CD14-positive monocyte (primary cell): ENCODE results near the gene ROBO1. TPM values are rescaled to one million over a fixed set of nuclear protein-coding genes. Genes with fewer than 3 reads are reported as not detected.

ENCODE experiments used
- DNase-seq, 3 donors: peaks; one replicate each; pipeline ENCODE4 v3.0.0-alpha.2; 2011 to 2022
- H2AFZ ChIP-seq: 2 replicates; pipeline ENCODE4 v1.6.0; 2012; ENCODE audit warnings: mild to moderate bottlenecking, low read depth, low read length, inconsistent platforms; ENCODE audit not compliant: insufficient read depth, poor library complexity, severe bottlenecking
- H3K27ac ChIP-seq, 2 donors: 1 replicate in 1 of 2; 2 replicates in 1 of 2; pipeline ENCODE4 v1.5.1; 2012 to 2013; ENCODE audit warnings: low read length in 2 of 2, control low read depth in 1 of 2, inconsistent platforms in 1 of 2, low read depth in 1 of 2, mild to moderate bottlenecking in 1 of 2
- H3K27me3 ChIP-seq, 2 donors: one replicate each; pipeline versions ENCODE4 v1.6.0 to v1.6.1; 2011 to 2013; ENCODE audit warnings: low read length in 2 of 2; ENCODE audit not compliant: control insufficient read depth in 2 of 2, insufficient read depth in 2 of 2
- H3K36me3 ChIP-seq, 2 donors: replicated peaks in 1 of 2; 1 replicate in 1 of 2; 2 replicates in 1 of 2; pipeline versions ENCODE4 v1.5.1 to v1.6.1; 2012 to 2013; ENCODE audit warnings: low read length in 2 of 2, control low read depth in 1 of 2, inconsistent platforms in 1 of 2, mild to moderate bottlenecking in 1 of 2; ENCODE audit not compliant: insufficient read depth in 2 of 2, control insufficient read depth in 1 of 2
- H3K4me1 ChIP-seq, 2 donors: 1 replicate in 1 of 2; 2 replicates in 1 of 2; pipeline versions ENCODE4 v1.5.1 to v1.6.1; 2012 to 2013; ENCODE audit warnings: low read length in 2 of 2, control low read depth in 1 of 2, inconsistent platforms in 1 of 2, mild to moderate bottlenecking in 1 of 2, moderate library complexity in 1 of 2; ENCODE audit not compliant: insufficient read depth in 2 of 2, control insufficient read depth in 1 of 2
- H3K4me2 ChIP-seq: replicated peaks from 2 replicates; pipeline ENCODE3; 2012; ENCODE audit warnings: low read length, moderate library complexity, mild to moderate bottlenecking; ENCODE audit not compliant: poor library complexity, severe bottlenecking; ENCODE audit errors: extremely low read depth
- H3K4me3 ChIP-seq, 3 experiments: fragments of 200-600 bp in 1 of 3; sonication (generic) in 1 of 3; replicated peaks in 1 of 3; 1 replicate in 2 of 3; 2 replicates in 1 of 3; pipeline ENCODE4 v1.5.1; 2011 to 2013; ENCODE audit warnings: low read length in 3 of 3, mild to moderate bottlenecking in 3 of 3, control low read depth in 2 of 3, low read depth in 2 of 3, inconsistent platforms in 1 of 3, moderate library complexity in 1 of 3
- H3K79me2 ChIP-seq: 2 replicates; pipeline ENCODE4 v1.6.0; 2012; ENCODE audit warnings: mild to moderate bottlenecking, control low read depth, inconsistent platforms, low read length, moderate library complexity; ENCODE audit not compliant: insufficient read depth
- H3K9ac ChIP-seq: 2 replicates; pipeline ENCODE4 v1.6.0; 2017; ENCODE audit warnings: low read length, mild to moderate bottlenecking; ENCODE audit not compliant: insufficient read depth, poor library complexity, severe bottlenecking
- H3K9me3 ChIP-seq, 2 donors: replicated peaks in 1 of 2; 1 replicate in 1 of 2; 2 replicates in 1 of 2; pipeline versions ENCODE4 v1.5.1 to v1.6.1; 2012 to 2013; ENCODE audit warnings: low read length in 2 of 2, control low read depth in 1 of 2; ENCODE audit not compliant: control insufficient read depth in 1 of 2, insufficient read depth in 1 of 2
- H4K20me1 ChIP-seq: 2 replicates; pipeline ENCODE4 v1.6.0; 2012; ENCODE audit warnings: mild to moderate bottlenecking, low read length, control low read depth, moderate library complexity; ENCODE audit not compliant: insufficient read depth
- H3K27ac Mint-ChIP-seq, 7 donors: one replicate each; pipeline ENCODE4 v1.8.0; 2020; ENCODE audit warnings: mild to moderate bottlenecking in 7 of 7, mixed read lengths in 7 of 7, moderate library complexity in 6 of 7, inconsistent platforms in 2 of 7
- H3K27me3 Mint-ChIP-seq, 3 donors: one replicate each; pipeline ENCODE4 v1.8.0; 2021 to 2022; ENCODE audit warnings: low read depth in 3 of 3, mild to moderate bottlenecking in 3 of 3, mixed read lengths in 3 of 3, moderate library complexity in 3 of 3, inconsistent platforms in 1 of 3
- H3K36me3 Mint-ChIP-seq, 2 donors: one replicate each; pipeline ENCODE4 v1.8.0; 2020; ENCODE audit warnings: mixed read lengths in 2 of 2, inconsistent platforms in 1 of 2, mild to moderate bottlenecking in 1 of 2
- H3K4me1 Mint-ChIP-seq: one replicate; pipeline ENCODE4 v1.8.0; 2020; ENCODE audit warnings: mild to moderate bottlenecking, mixed read lengths
- H3K4me3 Mint-ChIP-seq, 2 donors: one replicate each; pipeline ENCODE4 v1.8.0; 2020; ENCODE audit warnings: mild to moderate bottlenecking in 2 of 2, mixed read lengths in 2 of 2, moderate library complexity in 1 of 2
- H3K9me3 Mint-ChIP-seq, 7 donors: one replicate each; pipeline ENCODE4 v1.8.0; 2020 to 2022; ENCODE audit warnings: mixed read lengths in 7 of 7, mild to moderate bottlenecking in 6 of 7, moderate library complexity in 6 of 7, inconsistent platforms in 2 of 7
- WGBS: methylation state at CpG from one replicate; pipeline ENCODE4 v1.1.5; 2013; ENCODE audit warnings: missing lambda C conversion rate; ENCODE audit not compliant: insufficient coverage; 5-methylcytosine and 5-hydroxymethylcytosine counted together
- intact Hi-C, 2 donors: fragments of 100-400 bp; cut with micrococcal nuclease; formaldehyde crosslinking; loops; one replicate each; pipeline versions ENCODE4 v1.15.0 to v1.15.1; 2023
- polyA plus RNA-seq, 3 donors: library from polyadenylated mRNA; depleted of rRNA in 1 of 3; unstranded in 2 of 3; stranded (reverse) in 1 of 3; fragments of 300-500 nt in 2 of 3; fragments of >200 nt in 1 of 3; fragmentation: Illumina TruSeq in 2 of 3; gene quantifications; 1 replicate in 2 of 3; 2 replicates in 1 of 3; pipeline ENCODE4 v1.2.3, GENCODE V29; 2012 to 2021
- TF ChIP-seq, protein P1 (sequence below): fragments of 200-600 bp; IDR thresholded peaks from one replicate; pipeline ENCODE4 v1.8.0; 2022; ENCODE audit warnings: antibody characterized with exemption, mild to moderate bottlenecking

The ROBO1 gene
- polyA plus RNA-seq, 3 donors = 0.09 to 0.10 TPM; not detected in 1

DNA sequence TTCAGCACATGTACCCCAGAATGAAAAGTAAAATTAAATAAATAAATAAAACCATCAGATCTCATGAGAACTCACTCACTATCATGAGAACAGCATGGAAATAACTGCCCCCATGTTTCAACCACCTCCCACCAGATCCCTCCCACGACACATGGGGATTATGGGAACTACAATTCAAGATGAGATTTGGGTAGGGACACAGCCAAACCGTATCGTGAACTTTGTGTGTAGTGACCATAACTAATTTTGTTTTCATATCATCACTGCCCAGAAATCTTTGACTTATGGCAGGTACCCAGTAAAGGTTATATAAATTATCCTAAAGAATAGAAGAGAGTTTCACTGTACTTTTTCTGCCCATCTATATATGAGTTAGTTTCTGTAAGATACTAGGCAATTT is 766.5 kb downstream of the ROBO1 start:
- Mint-ChIP-seq H3K9me3 (peaks cover 0 to 5% (median 3%) of the 10 kb centered on the region in 7 donors), H3K27me3 (no peaks in the 10 kb centered on the region), H3K27ac (no peak overlapping the region), H3K4me3 (no peak overlapping the region), H3K36me3 (no peaks in the 10 kb centered on the region), H3K4me1 (no peaks in the 10 kb centered on the region)
- H3K4me1 ChIP-seq = no peaks in the 10 kb centered on the region
- no peak overlapping the region for H3K4me2 ChIP-seq
- H3K9ac ChIP-seq = no peak overlapping the region
- WGBS = no CpG with 5 or more reads among the region's 3 CpGs
- TF ChIP-seq, protein P1, sequence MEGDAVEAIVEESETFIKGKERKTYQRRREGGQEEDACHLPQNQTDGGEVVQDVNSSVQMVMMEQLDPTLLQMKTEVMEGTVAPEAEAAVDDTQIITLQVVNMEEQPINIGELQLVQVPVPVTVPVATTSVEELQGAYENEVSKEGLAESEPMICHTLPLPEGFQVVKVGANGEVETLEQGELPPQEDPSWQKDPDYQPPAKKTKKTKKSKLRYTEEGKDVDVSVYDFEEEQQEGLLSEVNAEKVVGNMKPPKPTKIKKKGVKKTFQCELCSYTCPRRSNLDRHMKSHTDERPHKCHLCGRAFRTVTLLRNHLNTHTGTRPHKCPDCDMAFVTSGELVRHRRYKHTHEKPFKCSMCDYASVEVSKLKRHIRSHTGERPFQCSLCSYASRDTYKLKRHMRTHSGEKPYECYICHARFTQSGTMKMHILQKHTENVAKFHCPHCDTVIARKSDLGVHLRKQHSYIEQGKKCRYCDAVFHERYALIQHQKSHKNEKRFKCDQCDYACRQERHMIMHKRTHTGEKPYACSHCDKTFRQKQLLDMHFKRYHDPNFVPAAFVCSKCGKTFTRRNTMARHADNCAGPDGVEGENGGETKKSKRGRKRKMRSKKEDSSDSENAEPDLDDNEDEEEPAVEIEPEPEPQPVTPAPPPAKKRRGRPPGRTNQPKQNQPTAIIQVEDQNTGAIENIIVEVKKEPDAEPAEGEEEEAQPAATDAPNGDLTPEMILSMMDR = no peak
- H3K27me3 ChIP-seq = no peaks in the 10 kb centered on the region
- no peak for DNase-seq
- no peaks in the 10 kb centered on the region for H4K20me1 ChIP-seq
- H3K27ac ChIP-seq = no peak overlapping the region
- intact Hi-C loops = no loop called here
- H3K9me3 ChIP-seq = no peaks in the 10 kb centered on the region
- no peaks in the 10 kb centered on the region for H3K79me2 ChIP-seq
- no peak overlapping the region for H3K4me3 ChIP-seq
- H2AFZ ChIP-seq = no peak overlapping the region
- no peaks in the 10 kb centered on the region for H3K36me3 ChIP-seq

DNA sequence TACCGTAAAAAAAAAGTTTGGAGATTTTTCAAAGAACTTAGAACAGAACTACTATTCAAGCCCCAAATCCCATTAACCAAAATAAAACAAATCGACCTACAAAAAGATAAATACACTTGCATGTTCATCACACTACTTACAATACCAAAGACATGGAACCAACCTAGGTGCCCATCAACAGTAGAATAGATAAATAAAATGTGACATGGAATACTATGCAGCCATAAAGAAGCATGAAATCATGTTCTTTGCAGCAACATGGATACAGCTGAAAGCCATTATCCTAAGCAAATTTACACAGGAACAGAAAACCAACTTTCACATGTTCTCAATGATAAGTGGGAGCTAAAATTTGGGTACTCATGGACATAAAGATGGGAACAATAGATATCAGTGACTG is 768.7 kb downstream of the ROBO1 start:
- Mint-ChIP-seq H3K4me3 (no peak overlapping the region), H3K27me3 (no peaks in the 10 kb centered on the region), H3K27ac (no peak overlapping the region), H3K9me3 (peaks cover 0 to 5% (median 2%) of the 10 kb centered on the region in 7 donors), H3K4me1 (no peaks in the 10 kb centered on the region), H3K36me3 (no peaks in the 10 kb centered on the region)
- Histone ChIP-seq H3K27me3 (no peaks in the 10 kb centered on the region), H3K27ac (no peak overlapping the region), H3K36me3 (no peaks in the 10 kb centered on the region), H4K20me1 (no peaks in the 10 kb centered on the region), H3K9ac (no peak overlapping the region), H3K4me2 (no peak overlapping the region), H3K4me1 (no peaks in the 10 kb centered on the region), H2AFZ (no peak overlapping the region), H3K9me3 (no peaks in the 10 kb centered on the region), H3K4me3 (no peak overlapping the region), H3K79me2 (no peaks in the 10 kb centered on the region)
- no peak for DNase-seq
- WGBS = no CpG with 5 or more reads among the region's 2 CpGs
- intact Hi-C loops = no loop called here
- TF ChIP-seq, protein P1 = no peak
